Measurements from ENCODE around the gene HTRA1.

- TF ChIP-seq JUND (IDR thresholded peaks at IDR 0.05): no peak
- TF ChIP-seq TEAD4 (IDR thresholded peaks at IDR 0.05; ENCODE audit: borderline replicate concordance, insufficient read depth): no peak
- TF ChIP-seq REST (IDR thresholded peaks at IDR 0.05; ENCODE audit: low read depth, low read length): no peak
- no peak for TF ChIP-seq CTCF (IDR thresholded peaks at IDR 0.05)
- TF ChIP-seq, protein P1, sequence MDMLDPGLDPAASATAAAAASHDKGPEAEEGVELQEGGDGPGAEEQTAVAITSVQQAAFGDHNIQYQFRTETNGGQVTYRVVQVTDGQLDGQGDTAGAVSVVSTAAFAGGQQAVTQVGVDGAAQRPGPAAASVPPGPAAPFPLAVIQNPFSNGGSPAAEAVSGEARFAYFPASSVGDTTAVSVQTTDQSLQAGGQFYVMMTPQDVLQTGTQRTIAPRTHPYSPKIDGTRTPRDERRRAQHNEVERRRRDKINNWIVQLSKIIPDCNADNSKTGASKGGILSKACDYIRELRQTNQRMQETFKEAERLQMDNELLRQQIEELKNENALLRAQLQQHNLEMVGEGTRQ (IDR thresholded peaks at IDR 0.05; ENCODE audit: borderline replicate concordance, low read depth, low read length): no peak
- TF ChIP-seq, protein P2, sequence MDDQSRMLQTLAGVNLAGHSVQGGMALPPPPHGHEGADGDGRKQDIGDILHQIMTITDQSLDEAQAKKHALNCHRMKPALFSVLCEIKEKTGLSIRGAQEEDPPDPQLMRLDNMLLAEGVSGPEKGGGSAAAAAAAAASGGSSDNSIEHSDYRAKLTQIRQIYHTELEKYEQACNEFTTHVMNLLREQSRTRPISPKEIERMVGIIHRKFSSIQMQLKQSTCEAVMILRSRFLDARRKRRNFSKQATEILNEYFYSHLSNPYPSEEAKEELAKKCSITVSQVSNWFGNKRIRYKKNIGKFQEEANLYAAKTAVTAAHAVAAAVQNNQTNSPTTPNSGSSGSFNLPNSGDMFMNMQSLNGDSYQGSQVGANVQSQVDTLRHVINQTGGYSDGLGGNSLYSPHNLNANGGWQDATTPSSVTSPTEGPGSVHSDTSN (IDR thresholded peaks at IDR 0.05): no peak
- TF ChIP-seq NRF1 (IDR thresholded peaks at IDR 0.05; ENCODE audit: low read depth, low read length): no peak
- no peak for TF ChIP-seq FOSL2 (IDR thresholded peaks at IDR 0.05; ENCODE audit: borderline replicate concordance, low read depth)
- TF ChIP-seq YY1 (IDR thresholded peaks at IDR 0.05; ENCODE audit: low read depth): no peak
- no peak for TF ChIP-seq RXRA (IDR thresholded peaks at IDR 0.05; ENCODE audit: borderline replicate concordance, low read depth)
- no peak for TF ChIP-seq FOXM1 (IDR thresholded peaks at IDR 0.05; ENCODE audit: low read depth)
Measured at GRCh38 chr10:122475100-122475499, 13.7 kb downstream of the HTRA1 start.

All from SK-N-SH (cell line).